ENCODE data around the gene AQP10. TPM values are rescaled to one million over a fixed set of nuclear protein-coding genes. Genes with fewer than 3 reads are reported as not detected.

The AQP10 gene
- total and polyA plus RNA-seq, 8 donors: 0.07 to 0.09 TPM; not detected in 6

GRCh38 chr1:154325583-154326545 lies 5.0 kb downstream of the AQP10 start:
- peaks cover 0 to 16% (median 4%) of the 10 kb centered on the region in 3 donors for H3K4me1 ChIP-seq

GRCh38 chr1:154326546-154327465 lies 5.9 kb downstream of the AQP10 start:
- intact Hi-C loops (cut with DNase I): no loop called here
- Histone ChIP-seq H3K36me3 (no peaks in the 10 kb centered on the region), H3K4me1 (peaks cover 0 to 16% (median 4%) of the 10 kb centered on the region in 3 donors), H3K9me3 (no peaks in the 10 kb centered on the region), H3K27ac (peak overlapping the region in 2 of 4 donors; percentile 4 to 53), H3K4me3 (peak overlapping the region in 2 of 4 donors; percentile 56 to 62), H3K27me3 (no peaks in the 10 kb centered on the region)
- ATAC-seq (no peak), FAIRE-seq (no peak), DNase-seq (peak in 1 of 6 donors; percentile 36)
- TF ChIP-seq CTCF (IDR thresholded peaks at IDR 0.05): peak in 1 of 4 donors; percentile 2
- WGBS, 2 donors: 73 to 75% methylated on average over 6 of the region's 6 CpGs

More at GRCh38 chr1:154325583-154326545, 5.0 kb downstream of the AQP10 start:
- FAIRE-seq (no peak), ATAC-seq (peak; percentile 24 to 50 (median 42)), DNase-seq (peak; percentile 43 to 80 (median 62))
- no peaks in the 10 kb centered on the region for H3K27me3 ChIP-seq
- no peaks in the 10 kb centered on the region for H3K36me3 ChIP-seq
- intact Hi-C loops (cut with DNase I): no loop called here
- peak in 2 of 4 donors; percentile 18 to 27 for TF ChIP-seq CTCF (IDR thresholded peaks at IDR 0.05)
- WGBS, 2 donors: 2% methylated on average over 44 to 63 of the region's 63 CpGs
- H3K27ac ChIP-seq: peak overlapping the region in 2 of 4 donors; percentile 52 to 53
- H3K9me3 ChIP-seq: no peaks in the 10 kb centered on the region
- H3K4me3 ChIP-seq: peak overlapping the region; percentile 45 to 62 (median 54)

GRCh38 chr1:154327466-154328317 lies 6.8 kb downstream of the AQP10 start:
- Histone ChIP-seq H3K4me3 (peak overlapping the region in 3 of 4 donors; percentile 14 to 49 (median 45)), H3K4me1 (peaks cover 0 to 16% (median 4%) of the 10 kb centered on the region in 3 donors), H3K36me3 (no peaks in the 10 kb centered on the region), H3K27ac (peak overlapping the region in 1 of 4 donors; percentile 36), H3K27me3 (no peaks in the 10 kb centered on the region), H3K9me3 (no peaks in the 10 kb centered on the region)
- no peak for TF ChIP-seq CTCF (IDR thresholded peaks at IDR 0.05)
- DNase-seq: no peak
- no peak for ATAC-seq
- 29 to 34% methylated on average over 5 of the region's 5 CpGs for WGBS, 2 donors
- intact Hi-C loops (cut with DNase I): no loop called here
- no peak for FAIRE-seq

Measured in pancreas (tissue), 10 donors.